HG03135 (cell line): ENCODE measurements around the gene DALRD3.

Experiments
- ATAC-seq: cut with Tn5 transposase; IDR thresholded peaks from one replicate; pipeline ENCODE4 v1.9.1; 2021; ENCODE audit warnings: mild to moderate bottlenecking, moderate library complexity; ENCODE audit not compliant: unreplicated experiment

The DALRD3 gene, protein sequence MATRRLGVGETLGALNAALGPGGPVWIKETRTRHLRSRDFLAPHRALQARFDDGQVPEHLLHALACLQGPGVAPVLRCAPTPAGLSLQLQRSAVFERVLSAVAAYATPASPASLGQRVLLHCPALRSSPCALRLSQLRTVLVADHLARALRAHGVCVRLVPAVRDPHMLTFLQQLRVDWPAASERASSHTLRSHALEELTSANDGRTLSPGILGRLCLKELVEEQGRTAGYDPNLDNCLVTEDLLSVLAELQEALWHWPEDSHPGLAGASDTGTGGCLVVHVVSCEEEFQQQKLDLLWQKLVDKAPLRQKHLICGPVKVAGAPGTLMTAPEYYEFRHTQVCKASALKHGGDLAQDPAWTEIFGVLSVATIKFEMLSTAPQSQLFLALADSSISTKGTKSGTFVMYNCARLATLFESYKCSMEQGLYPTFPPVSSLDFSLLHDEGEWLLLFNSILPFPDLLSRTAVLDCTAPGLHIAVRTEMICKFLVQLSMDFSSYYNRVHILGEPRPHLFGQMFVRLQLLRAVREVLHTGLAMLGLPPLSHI

DNA sequence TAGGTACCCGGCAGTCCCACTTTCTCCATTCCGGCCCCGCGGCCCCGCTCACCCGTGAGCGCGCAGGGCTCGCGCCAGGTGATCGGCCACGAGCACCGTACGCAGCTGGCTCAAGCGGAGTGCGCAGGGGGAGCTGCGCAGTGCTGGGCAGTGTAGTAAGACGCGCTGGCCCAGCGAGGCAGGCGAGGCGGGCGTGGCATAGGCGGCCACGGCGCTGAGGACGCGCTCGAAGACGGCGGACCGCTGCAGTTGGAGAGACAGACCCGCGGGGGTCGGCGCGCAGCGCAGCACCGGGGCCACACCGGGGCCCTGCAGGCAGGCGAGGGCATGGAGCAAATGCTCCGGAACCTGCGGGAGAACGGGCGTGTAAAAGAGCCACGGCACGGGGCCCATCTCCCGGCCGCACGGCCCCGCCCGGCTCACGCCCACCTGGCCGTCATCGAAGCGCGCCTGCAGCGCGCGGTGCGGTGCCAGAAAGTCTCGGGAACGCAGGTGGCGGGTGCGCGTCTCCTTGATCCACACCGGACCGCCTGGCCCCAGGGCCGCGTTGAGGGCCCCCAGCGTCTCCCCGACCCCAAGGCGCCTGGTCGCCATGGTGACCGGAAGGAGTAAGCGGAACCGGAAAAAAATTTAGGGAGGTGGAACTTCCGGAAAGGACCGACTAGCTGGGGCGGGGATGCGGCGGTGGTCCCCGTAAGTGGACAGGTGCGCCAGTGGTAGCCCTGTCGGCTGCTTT, at the start of gene DALRD3:
Gene DALRD3 (minus strand): TSS at position 610 of the 736 bp plus-strand sequence. CDS start 16 bp downstream, at position 594.
- no peak for ATAC-seq

DNA sequence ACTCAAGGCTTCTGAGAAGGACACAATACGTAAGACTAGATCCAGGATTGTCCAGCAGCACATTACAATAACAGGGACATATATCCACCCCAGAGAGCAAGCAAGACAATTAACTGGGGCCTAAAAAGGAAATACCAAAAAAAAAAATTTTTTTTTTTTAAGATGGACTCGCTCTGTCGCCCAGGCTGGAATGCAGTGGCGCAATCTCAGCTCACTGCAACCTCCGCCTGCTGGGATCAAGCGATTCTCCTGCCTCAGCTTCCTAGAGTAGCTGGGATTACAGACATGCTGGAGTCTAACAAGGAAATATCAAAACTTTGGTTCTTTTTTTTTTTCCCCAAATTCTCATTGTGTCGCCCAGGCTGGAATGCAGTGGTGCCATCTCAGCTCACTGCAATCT, 39.6 kb upstream of the DALRD3 start:
- no peak for ATAC-seq

DNA sequence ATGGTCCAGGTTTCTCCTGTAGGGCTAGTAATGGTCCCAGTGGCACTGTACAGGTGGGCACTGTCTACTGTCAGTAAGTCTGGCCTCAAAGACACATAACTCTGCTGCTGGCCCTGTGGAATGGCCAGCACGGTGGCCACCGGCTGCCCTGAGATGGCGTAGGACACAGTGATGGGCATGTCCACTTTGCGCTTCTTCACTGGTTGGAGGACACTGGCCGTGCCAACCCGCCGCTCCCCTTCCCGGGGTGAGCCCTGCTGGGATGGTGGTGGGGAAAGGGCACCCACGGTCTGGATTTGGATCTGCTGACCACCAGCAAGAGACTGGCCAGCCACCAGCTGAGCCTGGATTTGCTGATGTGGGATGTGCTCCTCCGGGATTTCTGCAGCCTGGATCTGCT, 38.9 kb upstream of the DALRD3 start:
- no peak for ATAC-seq

DNA sequence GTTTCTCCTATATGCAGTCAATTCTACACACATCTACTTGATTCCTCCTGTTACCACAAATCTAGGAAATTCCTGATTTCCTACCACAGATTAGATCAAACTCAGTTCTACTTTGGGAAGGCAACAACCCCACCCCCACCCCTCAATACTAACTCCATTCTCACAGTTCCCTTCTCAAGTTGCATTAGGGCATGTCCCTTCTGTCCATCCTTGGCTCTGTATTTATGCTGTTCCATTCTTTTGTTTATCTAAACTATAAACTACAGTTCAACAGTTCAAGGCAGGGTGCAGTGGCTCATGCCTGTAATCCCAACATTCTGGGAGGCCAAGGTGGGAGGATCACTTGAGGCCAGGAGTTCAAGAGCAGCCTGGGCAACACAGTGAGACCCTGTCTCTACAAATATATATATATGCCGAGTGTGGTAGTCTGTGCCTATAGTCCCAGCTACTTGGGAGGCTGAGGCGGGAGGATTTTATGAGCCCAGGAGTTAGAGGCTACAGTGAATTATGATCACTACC, 36.0 kb upstream of the DALRD3 start:
- ATAC-seq, result no peak

DNA sequence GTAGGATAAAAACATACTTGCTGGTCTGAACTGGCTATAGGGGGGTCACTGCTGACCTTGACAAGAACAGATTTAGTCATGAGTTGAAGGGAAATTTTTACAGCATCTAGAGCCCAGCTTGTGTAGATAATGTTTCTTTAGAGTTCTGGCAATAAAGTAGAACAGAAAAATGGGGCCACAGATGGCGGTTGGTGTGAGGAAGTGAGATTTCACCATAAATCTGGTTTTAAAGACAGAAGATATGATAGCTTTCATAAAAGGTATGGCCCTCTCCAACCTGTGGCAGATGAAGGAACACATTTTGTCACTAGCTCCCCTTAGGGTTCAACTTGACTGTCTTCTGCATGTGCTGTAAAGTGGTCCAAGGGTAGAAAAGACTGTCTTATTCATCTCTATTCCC, 35.2 kb upstream of the DALRD3 start:
- no peak for ATAC-seq

DNA sequence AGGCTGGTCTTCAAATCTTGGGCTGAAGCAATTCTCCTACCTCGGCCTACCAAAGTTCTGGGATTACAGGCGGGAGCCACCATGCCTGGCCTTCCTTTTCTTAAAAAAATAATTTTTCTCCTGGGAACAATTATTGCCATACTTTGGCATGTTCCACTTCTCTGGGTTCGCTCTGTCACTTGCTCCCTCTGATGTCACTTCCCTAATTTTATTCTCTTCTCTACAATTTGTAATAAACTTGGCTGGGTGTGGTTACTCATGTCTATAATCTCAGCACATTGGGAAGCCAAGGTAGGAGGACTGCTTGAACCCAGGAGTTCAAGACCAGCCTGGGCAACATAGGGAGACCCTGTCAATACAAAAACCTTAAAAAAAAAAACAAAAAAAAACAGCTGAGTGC, 16.9 kb upstream of the DALRD3 start:
- ATAC-seq, result no peak

DNA sequence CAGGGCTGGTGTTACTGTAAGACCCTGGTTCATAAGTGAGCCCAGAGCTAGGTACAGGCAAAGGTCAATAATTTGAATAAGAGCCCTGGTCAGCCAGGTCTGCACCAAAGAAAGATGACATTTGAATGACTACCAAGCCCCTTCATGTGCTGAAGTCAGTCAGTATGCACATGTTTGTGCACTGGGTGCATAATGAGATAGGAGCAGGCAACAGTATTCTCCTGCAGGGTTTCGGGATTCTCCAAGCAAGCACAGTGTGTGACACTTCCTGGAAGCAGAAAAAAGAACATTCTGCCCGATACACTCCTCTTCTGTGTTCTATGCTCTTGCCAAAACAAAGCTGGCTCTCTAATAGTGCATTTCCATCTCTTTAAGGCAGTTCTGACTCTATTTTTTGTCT, 16.3 kb upstream of the DALRD3 start:
- no peak for ATAC-seq

DNA sequence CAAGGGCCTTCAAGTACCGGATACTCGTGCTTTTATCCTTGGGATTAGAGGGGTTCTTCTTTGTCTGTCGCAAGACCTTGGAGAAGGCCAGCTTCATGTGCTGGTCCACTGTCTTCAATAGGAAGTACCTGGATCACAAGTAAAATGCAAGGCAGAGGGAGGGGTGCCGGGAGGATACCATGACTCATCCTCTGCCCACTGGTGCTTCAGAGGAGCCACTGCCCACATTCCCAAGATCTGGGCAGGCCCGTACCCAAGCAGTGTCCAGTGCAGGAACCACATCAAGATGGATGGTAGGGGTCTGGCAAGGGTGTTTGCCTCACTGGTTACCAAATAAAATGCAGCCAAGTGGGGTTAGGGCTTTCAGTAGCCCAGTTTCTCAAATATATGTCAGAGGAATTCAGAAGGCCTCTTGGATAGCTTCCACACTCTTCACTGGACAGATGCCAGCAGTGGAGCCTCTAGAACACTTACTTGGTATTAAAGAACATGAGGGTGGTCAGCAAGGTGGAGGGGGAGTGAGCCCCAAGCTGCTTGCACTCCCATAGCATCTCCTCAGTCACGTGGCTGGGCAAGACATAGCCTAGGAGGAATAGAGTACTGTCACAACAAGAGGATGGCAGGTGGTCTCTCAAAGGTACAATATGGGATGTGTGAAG, 14.4 kb upstream of the DALRD3 start:
- ATAC-seq, result no peak

DNA sequence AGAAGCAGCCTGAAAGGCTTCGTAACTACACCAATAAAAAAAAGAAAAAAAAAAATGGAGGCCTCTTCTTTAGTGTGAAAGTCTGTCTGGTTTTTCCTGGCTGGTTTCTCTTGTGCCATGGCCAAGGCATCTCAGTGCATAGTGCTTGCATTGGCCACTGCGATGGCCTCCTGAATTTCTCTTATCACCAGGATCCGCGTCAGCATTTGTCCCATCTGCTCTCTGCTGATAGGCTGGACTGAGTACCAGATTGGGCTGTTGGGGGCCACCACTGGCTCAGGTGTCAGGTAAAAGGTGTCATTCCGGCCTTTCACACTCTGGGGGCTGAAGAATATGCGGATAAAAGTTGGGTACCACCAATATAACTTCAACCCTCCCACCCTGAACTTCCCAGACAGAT, 11.9 kb upstream of the DALRD3 start:
- no peak for ATAC-seq

DNA sequence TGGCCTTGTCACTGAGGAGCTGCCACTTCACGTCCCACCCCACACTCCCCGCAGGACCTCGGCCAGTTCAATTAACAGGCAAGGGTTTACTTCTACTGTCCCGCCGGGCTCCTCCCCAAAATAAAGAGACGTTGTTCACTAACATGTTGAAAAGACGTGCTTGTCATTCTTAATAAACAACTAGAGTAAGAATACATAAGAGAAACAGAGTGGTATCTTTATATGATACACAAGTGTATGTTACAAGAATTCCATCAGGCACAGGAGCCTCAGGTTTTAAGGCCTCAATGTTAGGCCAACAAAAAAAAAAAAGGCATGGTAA, 11.1 kb upstream of the DALRD3 start:
- ATAC-seq, result no peak

DNA sequence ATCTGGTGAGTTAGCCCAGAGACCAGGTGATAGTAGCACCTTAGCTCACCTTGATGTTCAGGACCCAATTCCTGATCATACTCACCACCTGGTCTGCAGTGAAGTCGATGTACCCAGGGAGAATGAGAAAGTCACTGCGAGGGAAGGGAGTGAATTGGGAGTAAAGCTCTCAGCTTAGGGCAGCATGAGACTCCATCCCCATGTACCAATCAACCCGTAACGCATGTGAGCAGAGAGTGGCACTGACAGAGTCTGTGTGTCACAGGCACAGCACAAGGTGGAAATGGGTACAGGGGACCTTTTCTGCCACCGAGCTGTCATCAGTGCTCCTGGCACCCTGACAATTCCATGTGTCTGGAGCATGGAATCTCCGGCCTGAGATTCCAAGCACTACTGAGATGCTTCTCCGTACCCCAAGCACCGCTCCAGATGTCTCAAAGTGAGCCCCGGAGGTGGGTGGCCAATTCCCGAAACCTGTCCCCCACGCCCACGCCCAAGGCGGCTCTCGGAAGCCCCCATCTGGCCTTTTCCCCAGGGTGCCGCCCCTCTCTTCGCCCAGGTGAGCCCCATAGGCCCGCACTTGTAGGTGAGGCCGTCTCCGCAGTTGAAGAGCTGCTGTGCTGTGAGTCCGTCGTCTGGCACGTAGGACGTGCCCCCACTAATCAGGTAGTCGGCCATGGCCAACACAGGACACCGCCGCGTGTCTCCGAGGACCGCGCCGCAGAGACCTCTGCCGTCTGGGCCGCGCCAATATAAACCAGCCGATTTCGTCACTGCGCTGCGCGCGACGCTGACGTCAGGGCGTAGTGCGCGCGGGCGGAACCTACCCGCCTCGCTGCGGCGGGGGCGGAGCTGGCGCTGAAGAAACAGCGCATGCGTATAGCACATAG, 10.5 kb upstream of the DALRD3 start, which contains the start of gene IMPDH2:
Gene IMPDH2 (minus strand): TSS at position 726 of the 890 bp plus-strand sequence. CDS start 48 bp downstream, at position 678.
- peak; percentile 88 for ATAC-seq

DNA sequence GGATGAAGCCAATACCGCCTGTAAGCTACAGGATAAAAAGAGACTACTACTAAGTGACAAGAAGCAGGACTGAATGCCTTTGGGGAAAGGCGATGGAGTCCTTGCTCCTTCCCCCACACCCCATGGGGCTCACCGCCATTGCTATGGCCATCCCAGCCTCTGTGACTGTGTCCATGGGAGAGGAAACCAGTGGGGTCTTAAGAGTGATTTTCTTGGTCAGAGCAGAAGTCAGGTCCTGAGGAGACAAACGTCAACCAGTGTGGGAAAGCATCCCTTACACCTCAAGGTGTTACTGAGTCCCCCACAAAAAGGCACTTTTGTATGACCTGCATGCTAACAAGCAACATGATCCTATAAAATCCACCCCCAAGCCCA, 9.9 kb upstream of the DALRD3 start:
- ATAC-seq, result no peak

DNA sequence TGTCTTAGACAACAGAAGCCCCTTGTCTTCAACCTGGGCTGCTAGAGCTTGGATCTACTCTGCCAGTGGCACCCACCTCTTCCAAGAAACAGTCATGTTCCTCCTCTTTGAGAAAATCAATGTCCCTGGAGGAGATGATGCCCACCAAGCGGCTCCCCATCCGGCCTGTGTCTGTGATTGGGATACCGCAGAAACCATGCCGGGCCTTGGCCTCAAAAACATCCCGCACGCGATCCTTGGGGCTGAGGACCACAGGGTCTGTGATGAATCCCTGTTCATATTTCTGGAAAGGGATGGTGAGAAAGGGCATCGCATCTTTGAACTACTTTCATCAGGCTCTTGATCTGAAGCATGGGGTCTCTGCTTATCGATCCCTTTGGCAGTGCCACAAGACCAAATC, 9.3 kb upstream of the DALRD3 start:
- ATAC-seq, result no peak

DNA sequence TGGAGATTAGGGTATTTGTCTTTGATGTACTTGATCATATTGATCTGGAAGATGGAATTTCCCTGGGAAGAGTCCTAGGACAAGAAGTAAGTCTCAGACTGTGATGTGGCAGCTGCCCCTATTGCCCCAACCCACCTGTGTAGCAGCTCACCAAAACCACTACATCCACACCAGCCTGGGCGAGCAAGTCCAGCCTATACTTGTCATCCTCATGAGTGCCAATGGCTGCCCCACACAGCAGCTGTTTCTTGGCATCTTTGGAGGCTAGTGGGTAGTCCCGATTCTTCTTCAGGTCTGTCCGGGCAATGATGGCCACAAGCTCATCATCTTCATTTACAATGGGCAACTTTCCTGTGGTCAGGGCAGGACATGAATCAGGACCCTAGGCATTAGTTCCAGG, 8.2 kb upstream of the DALRD3 start:
- no peak for ATAC-seq

DNA sequence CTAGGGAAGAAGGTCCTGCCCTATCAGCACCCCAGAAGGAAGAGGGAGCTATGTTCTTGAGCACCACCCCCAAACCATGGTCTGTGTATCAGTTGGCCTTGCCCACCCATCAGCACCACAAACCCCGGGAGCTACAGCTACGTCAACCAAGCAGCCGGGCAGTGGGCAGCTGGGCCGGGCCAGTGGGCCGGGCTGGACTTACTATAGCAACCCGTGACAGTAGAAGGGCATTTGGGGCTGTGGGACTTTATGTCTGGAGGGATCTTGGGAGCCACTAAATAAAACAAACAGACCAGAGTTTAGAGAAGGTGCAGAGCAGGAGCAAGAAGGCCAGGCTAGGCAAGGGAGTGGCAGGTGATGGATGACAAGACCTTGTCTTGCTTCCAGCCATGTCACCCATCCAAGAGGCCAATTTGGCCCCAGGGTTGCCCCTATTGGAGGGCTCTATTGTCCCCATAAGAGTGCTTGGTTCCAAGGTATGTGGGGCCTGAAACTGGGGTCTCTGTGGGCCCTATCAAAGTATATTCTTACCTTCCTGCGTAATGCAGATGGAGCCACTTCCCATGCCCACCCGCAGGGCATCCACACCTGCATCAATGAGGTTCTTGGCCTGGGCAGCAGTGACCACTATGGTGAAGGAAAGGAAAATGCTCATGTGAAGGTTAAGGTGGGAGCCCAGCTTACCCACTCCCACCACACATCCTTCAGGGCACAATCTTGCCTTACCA, 7.6 kb upstream of the DALRD3 start:
- no peak for ATAC-seq

DNA sequence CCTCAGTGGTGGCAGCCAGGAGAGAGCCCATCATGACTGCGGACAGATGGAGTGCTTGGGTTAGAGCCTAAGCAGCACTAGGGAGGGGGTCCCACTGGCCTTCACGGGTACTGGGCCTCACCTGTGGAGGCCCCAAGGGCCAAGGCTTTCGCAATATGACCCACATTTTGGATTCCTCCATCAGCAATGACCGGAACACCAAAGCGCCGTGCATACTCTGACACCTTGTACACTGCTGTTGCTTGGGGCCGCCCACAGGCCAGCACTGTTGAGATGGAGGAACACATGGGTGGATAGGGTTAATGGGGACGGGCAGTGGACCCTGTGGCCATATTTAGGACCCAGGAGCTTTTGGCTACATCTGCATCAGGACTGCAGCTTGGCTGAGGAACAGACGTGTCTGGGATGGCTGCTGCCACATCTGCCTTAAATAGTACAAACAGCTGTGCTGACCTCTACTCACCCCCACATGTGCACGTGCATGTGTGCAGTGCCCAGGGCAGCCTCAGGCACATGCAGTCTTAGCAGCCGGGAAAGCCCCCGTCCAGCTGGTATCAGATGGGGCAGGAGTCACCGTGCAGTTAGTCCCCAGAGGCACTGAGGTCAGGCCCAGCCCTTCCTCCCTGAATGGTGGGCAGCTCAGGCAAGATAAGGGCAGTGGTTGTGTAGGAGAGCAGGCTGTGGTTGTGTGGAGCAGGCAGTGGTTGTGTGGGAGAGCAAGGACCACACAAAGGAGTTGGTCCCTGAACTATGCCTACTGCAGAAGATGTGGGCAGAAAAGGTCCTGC, 6.8 kb upstream of the DALRD3 start:
- ATAC-seq, result no peak

DNA sequence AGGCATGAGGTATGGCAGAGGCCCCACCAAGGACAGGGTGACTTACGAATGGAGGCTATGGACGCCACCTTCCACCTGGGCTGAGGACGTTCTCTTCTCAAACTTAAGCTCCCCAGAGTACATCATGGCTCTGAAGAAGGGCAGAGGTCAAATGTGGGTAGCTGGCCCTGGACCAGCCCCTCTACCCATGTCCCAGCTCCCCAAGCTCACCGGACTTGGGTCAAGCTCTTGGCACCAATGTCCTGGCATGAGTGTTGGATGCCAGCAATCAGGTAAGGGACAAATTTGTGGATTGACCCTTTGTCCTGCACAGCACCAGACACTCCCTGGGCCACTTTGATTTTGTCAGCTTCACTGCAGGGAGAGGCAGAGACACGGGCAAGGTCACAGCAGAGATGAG, 6.1 kb upstream of the DALRD3 start:
- no peak for ATAC-seq

DNA sequence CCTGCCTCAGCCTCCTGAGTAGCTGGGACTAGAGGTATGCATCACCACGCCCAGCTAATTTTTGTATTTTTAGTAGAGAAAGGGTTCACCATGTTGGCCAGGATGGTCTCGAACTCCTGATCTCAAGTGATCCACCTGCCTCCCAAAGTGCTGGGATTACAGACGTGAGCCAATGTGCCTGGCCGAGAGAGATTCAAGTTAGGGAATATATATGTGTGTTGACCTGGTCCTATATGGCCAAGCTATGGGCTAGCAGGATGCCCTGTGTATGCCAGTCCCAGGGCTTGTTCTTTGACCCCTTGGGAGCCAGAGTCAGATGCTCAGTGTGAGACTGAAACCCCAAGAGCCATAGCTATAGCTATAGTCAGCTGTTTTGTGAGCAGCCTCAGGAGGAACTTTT, 5.4 kb upstream of the DALRD3 start:
- ATAC-seq, result no peak

DNA sequence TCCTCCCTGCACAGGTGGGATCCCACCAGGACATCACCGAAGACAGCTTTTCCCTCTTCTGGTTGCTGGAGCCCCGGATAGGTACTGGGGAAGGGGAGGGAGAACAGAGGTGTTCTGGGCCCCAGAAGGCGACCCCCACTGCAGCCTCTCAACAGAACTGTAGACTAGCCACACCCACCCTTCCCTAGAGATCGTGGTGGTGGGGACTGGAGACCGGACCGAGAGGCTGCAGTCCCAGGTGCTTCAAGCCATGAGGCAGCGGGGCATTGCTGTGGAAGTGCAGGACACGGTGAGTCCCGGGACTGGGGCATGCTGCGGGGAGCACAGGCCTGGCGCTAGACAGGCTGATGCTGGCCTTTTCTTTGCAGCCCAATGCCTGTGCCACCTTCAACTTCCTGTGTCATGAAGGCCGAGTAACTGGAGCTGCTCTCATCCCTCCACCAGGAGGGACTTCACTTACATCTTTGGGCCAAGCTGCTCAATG, 4.3 kb upstream of the DALRD3 start:
- ATAC-seq, result no peak
